ENCODE measurements around the gene SCYGR8.

DNA sequence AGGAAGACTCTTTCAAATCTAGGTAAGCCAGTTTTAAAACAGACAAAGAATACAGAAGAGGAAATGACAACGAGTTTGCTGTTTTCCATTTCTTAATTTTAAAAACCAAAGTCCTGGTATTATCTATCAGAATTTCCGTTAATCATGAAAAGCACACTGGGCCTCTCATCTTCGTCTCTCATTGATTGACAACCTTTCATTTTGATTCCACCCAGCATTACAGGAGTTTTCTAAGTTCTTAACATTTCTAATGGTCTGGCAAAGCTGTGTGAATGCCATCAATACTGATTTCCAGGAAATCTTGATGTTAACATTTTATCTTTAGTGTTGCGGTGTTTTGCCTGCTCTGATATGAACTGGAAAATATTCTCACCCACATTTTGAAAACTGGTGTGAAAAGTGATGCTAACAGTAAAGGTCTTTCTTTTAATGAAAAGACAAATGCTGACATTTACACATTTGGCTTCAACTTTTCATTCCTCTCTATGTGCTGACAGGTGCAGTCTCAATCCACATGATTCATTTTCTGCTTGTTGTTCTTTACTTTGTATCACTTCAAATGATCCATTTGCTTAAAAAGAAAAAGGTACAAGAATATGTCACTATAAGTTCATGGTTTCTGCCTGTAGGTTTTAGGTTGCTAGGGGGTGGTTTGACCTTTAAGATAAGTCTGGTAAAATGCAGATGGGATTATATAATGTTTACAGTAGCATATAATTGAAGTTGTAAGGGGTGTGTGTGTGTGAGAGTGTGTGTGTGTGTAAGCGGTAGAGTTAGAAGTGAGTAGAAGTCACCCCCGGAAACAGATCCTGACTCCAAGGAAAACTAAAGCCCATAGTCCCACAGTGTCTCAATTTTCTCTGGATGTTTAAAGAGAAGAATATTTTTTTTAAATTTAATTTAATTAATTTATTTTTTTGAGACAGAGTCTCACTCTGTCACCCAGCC is 29.5 kb downstream of the SCYGR8 start:
- TF ChIP-seq POLR2A (IDR thresholded peaks at IDR 0.05), result no peak
- TF ChIP-seq, protein P1, sequence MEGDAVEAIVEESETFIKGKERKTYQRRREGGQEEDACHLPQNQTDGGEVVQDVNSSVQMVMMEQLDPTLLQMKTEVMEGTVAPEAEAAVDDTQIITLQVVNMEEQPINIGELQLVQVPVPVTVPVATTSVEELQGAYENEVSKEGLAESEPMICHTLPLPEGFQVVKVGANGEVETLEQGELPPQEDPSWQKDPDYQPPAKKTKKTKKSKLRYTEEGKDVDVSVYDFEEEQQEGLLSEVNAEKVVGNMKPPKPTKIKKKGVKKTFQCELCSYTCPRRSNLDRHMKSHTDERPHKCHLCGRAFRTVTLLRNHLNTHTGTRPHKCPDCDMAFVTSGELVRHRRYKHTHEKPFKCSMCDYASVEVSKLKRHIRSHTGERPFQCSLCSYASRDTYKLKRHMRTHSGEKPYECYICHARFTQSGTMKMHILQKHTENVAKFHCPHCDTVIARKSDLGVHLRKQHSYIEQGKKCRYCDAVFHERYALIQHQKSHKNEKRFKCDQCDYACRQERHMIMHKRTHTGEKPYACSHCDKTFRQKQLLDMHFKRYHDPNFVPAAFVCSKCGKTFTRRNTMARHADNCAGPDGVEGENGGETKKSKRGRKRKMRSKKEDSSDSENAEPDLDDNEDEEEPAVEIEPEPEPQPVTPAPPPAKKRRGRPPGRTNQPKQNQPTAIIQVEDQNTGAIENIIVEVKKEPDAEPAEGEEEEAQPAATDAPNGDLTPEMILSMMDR (IDR thresholded peaks at IDR 0.05), result no peak
